GM19193 (cell line): ENCODE results near the gene ACTMAP.
A peak's percentile ranks its signal among the peaks of the same experiment; 100 is the strongest.

Experiments used
- POLR2A ChIP-seq: IDR thresholded peaks from 4 replicates; pipeline ENCODE4 v1.6.1; 2011; ENCODE audit not compliant: insufficient read depth, insufficient read length; ENCODE audit errors: extremely low read depth

Gene ACTMAP

GRCh38 chr19:40717880-40718773 is 32.1 kb downstream of the ACTMAP start:
- no peak for TF ChIP-seq POLR2A

- no peak for TF ChIP-seq POLR2A
These were observed 32.9 kb downstream of the ACTMAP start for GRCh38 chr19:40717325-40717879.

DNA sequence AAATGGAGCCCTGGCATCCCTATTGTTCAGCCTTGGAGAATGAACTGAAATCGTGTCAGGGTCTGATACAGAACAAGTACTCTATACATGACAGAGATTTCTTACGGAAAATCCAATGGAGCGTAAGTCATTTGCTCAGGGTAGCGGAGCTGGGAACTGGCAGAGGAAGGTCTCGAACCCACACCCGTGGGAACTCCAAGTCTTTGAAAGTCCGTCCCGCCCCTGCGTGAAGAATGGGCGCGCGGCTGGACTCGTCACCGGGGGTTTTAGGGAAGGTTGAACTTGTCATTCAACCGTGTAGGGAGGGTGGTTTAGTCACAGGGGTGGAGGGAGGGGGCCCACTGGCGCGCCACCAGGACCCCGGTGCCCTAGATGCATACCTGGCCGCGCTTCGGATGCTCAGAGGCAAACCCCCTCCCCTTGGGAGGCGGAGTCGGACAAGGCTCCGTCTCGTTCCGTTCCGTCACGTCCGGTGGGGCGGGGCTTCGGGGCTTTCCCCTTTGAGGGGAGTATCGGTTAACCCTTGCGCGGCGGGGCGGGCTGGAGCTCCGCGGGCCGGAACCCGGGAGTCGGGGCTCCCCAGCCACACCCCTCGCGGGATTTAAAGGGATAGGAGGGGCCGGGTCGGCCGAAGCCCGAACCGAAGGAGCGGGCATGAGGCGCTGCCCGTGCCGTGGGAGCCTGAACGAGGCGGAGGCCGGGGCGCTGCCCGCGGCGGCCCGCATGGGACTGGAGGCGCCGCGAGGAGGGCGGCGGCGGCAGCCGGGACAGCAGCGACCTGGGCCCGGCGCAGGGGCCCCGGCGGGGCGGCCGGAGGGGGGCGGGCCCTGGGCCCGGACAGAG is 33.6 kb downstream of the ACTMAP start, which contains the start of the genes COQ8B and ITPKC:
COQ8B (minus strand) TSS at position 405 of the 843 bp plus-strand sequence. CDS start 2,254 bp downstream, outside the sequence.
ITPKC (plus strand) TSS at position 631 of the 843 bp plus-strand sequence; CDS start at position 655, 24 bp downstream.
- TF ChIP-seq POLR2A, result no peak

DNA sequence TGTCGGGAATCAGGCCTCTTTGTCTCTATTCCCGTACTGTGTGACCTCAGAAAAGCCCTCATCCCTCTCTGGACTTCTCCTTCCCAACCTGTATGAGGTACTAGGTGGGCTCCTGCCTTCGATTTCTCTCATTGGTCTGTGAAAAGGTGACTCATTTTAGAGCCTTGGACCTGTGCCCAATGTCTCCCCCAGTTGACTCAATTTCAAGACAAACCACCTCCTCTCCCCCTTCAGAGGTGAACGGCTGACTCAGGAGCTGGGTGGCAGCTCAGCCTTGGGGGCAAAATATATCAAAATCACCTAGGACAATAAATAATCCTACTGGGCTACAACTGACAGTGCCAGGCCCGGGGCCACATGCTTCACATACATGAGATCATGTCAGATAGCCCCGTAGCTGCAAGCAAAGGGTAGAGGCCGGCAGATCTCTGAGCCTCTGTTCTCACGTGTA is 34.2 kb downstream of the ACTMAP start:
- TF ChIP-seq POLR2A, result no peak

DNA sequence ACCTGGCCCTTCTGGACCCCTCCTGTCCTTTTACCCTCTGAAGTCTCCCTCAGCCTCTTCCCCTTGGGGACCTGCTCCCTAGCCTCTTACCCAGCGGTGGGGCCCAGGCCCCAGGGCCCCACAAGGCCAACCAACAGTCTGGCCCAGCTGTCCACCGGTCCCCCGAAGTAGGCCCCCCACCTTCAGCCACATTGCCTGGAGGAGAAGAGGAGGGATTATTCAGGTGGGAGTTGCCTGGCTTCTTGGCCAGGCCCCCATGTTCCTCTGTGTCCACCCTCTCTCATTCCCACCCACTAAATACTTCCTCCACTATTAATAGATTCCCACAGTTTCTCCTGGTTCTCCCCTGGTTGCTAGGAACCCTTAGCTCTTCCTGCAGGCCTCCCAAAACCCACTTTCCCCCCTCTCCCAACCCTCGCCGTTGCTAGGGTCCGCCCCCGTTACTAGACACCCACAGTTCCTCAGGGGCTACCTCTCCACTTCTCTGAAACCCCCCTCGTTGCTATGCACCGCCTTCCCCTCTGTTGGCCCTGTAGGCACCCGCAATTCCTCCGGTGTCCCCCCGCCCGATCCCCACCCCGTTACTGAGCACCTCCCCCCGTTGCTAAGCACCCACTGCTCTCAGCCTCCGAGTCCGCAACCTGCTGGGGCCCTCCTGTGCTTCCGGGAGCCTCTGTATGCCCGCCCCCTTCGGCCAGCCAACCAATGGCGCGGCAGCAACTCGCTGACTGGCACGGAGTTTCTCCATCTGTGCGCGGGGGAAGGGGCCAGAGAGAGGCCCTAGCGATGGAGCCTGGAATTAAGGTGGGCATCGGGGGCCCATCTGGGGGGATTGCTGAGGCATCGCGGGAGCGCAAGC is 35.6 kb downstream of the ACTMAP start:
- TF ChIP-seq POLR2A, result peak; percentile 14

- no peak for TF ChIP-seq POLR2A
These were observed 36.3 kb downstream of the ACTMAP start for GRCh38 chr19:40713939-40714338.

DNA sequence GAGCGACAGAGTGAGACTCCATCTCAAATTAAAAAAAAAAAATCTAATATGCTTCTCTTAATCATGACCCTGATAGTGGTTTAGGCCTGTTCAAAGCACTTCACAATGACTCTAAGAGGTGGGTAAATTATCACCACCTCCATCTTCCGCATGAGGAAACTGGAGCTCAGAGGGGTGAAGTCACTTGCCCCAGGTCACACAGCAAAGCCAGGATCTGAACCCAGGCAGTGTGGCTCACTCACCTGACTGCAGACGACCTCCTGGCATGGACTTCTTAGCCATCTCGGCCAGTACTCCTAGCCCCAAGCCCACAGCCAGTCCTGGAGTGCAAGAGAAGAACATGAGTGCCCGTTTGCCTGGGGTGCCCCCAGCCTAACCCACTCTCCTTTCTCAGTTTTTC is 40.5 kb downstream of the ACTMAP start:
- no peak for TF ChIP-seq POLR2A

- no peak for TF ChIP-seq POLR2A
These were observed 42.7 kb downstream of the ACTMAP start for GRCh38 chr19:40707615-40708014.

DNA sequence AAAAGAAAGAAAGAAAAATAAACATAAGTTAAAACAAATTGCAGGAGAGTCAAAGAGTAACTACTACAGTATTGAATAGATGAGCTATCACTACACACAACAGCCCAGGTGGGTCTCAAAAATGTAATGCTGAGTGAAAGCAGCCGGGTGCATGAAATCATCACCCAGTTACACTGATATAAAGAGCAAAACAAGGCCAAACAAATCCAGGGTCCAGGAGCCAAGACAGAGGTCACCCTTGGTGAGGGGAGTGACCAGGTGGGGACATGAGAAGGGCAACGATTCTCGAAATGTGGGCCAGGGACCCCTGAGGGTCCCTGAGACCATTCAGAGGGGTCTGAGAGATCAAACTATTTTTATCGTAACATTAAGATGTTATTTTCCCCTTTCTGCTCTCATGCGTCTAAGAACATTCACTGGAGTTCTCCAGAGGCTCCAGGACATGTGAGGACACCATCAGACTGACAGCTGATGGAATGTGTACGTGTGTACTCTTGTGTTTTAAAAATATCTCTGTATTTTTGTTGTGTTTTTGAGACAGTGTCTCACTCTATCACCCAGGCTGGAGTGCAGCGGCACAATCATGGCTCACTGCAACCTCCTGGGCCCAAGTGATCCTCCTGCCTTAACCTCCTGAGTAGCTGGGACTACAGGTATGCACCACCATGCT is 44.2 kb downstream of the ACTMAP start:
- no peak for TF ChIP-seq POLR2A

- TF ChIP-seq POLR2A, result no peak
These were observed 45.0 kb downstream of the ACTMAP start for GRCh38 chr19:40705362-40705651.

GRCh38 chr19:40704491-40705361 is 45.6 kb downstream of the ACTMAP start:
- no peak for TF ChIP-seq POLR2A

DNA sequence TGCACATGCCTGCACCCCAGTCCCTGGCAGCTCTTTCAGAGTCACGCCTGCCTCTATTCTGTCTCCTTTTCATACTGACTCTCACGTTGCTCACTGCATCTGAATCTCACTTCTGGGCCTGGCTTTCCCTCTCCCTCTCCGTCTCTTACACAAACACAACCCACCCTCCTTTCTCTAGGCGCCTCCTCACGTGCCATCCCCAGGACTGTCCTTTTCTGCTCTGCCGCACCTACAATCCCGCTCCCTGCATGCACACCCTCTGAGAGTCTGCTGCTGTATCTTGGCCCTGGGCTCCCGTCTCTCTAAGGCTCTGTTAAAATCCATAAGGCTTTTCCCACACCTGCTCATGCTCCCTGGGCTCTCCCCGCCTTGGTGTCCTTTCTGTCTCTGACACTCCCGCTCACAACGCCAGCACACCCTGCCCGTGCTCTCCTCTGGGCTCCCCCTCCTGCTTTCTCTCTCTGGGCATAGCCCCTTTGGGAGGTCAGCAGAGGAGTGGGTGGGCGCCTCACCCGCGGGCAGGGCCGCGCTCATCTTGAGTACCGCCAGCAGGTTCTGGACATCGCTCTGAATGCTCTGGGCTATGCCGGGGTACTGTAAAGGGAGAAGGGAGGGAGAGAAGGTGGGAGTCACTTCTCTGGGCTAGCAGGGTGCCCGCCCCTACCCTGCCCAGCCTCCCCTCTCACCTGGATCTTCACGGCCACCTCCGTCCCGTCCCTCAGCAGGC is 47.1 kb downstream of the ACTMAP start:
- no peak for TF ChIP-seq POLR2A
